GM23338 (cell line): ENCODE data around the gene NAGA. TPM values are rescaled to one million over a fixed set of nuclear protein-coding genes. Genes with fewer than 3 reads are reported as not detected.

Experiments used
- ATAC-seq: fragments of 200-7000 bp; cut with Tn5 transposase; 3 replicates; pipeline ENCODE4 v1.9.1; 2020
- DNase-seq: peaks from one replicate; pipeline ENCODE4 v3.0.0-alpha.2; 2015; ENCODE audit warnings: low spot score
- H2AFZ ChIP-seq: fragments of 200-600 bp; sonication (generic); 2 replicates; pipeline ENCODE4 v1.8.0; 2016; ENCODE audit warnings: antibody characterized with exemption, mild to moderate bottlenecking, moderate library complexity
- H3F3A ChIP-seq: fragments of 200-600 bp; sonication (generic); replicated peaks from 2 replicates; pipeline ENCODE4 v1.8.0; 2017; ENCODE audit warnings: antibody characterized with exemption, mixed run types, low read depth
- H3K27ac ChIP-seq: fragments of 200-600 bp; sonication (generic); 2 replicates; pipeline ENCODE4 v1.6.1; 2016; ENCODE audit warnings: low read depth
- H3K27me3 ChIP-seq: fragments of 200-600 bp; sonication (generic); 2 replicates; pipeline ENCODE4 v1.8.0; 2016; ENCODE audit warnings: mild to moderate bottlenecking, mixed run types, moderate library complexity; ENCODE audit not compliant: insufficient read depth
- H3K36me3 ChIP-seq: fragments of 200-600 bp; sonication (generic); 2 replicates; pipeline ENCODE4 v1.8.0; 2016; ENCODE audit warnings: mild to moderate bottlenecking; ENCODE audit not compliant: insufficient read depth
- H3K4me1 ChIP-seq: fragments of 200-600 bp; sonication (generic); 2 replicates; pipeline ENCODE4 v1.8.0; 2016; ENCODE audit warnings: mild to moderate bottlenecking, moderate library complexity; ENCODE audit not compliant: insufficient read depth
- H3K4me2 ChIP-seq: fragments of 200-600 bp; sonication (generic); 2 replicates; pipeline ENCODE4 v1.7.1; 2017; ENCODE audit warnings: mixed run types
- H3K4me3 ChIP-seq: fragments of 200-600 bp; sonication (generic); 2 replicates; pipeline ENCODE4 v1.6.1; 2016; ENCODE audit warnings: mixed run types
- H3K79me2 ChIP-seq: fragments of 200-600 bp; sonication (generic); replicated peaks from 2 replicates; pipeline ENCODE4 v1.8.0; 2017; ENCODE audit warnings: mild to moderate bottlenecking; ENCODE audit not compliant: insufficient read depth
- H3K9me2 ChIP-seq: fragments of 200-600 bp; sonication (generic); 2 replicates; pipeline ENCODE4 v1.8.0; 2017; ENCODE audit not compliant: insufficient read depth
- H4K20me1 ChIP-seq: fragments of 200-600 bp; sonication (generic); replicated peaks from 2 replicates; pipeline ENCODE4 v1.8.0; 2017; ENCODE audit warnings: mild to moderate bottlenecking; ENCODE audit not compliant: insufficient read depth
- H3K27ac Mint-ChIP-seq: 2 replicates; pipeline ENCODE4 v1.8.0; 2020; ENCODE audit warnings: inconsistent platforms, mild to moderate bottlenecking, moderate library complexity, mixed read lengths
- H3K27me3 Mint-ChIP-seq: 3 replicates; pipeline ENCODE4 v1.8.0; 2022; ENCODE audit warnings: low read depth, mild to moderate bottlenecking, moderate library complexity, mixed read lengths, inconsistent platforms; ENCODE audit not compliant: insufficient read depth, poor library complexity
- H3K36me3 Mint-ChIP-seq: 3 replicates; pipeline ENCODE4 v1.8.0; 2021; ENCODE audit warnings: low read depth, mild to moderate bottlenecking, inconsistent platforms, moderate library complexity, mixed read lengths
- H3K4me1 Mint-ChIP-seq: 3 replicates; pipeline ENCODE4 v1.8.0; 2020; ENCODE audit warnings: mild to moderate bottlenecking, inconsistent platforms, mixed read lengths
- H3K4me3 Mint-ChIP-seq: 3 replicates; pipeline ENCODE4 v1.8.0; 2021; ENCODE audit warnings: moderate library complexity, mild to moderate bottlenecking, inconsistent platforms, mixed read lengths
- H3K9me3 Mint-ChIP-seq: 3 replicates; pipeline ENCODE4 v1.8.0; 2020; ENCODE audit warnings: moderate library complexity, mild to moderate bottlenecking, inconsistent platforms, mixed read lengths
- CREB1 ChIP-seq: fragments of 250-450 bp; sonication (Bioruptor Pico); IDR thresholded peaks from 2 replicates; pipeline ENCODE4 v1.5.0; 2020; ENCODE audit warnings: low read depth, mild to moderate bottlenecking, moderate library complexity
- EZH2 ChIP-seq: fragments of 200-600 bp; sonication (generic); IDR thresholded peaks from one replicate; pipeline ENCODE4 v1.8.0; 2017; ENCODE audit warnings: antibody characterized with exemption, mild to moderate bottlenecking, low read depth; ENCODE audit not compliant: unreplicated experiment
- EZH2phosphoT487 ChIP-seq: fragments of 200-600 bp; sonication (generic); IDR thresholded peaks from one replicate; pipeline ENCODE4 v1.8.1; 2018; ENCODE audit warnings: antibody characterized with exemption; ENCODE audit not compliant: unreplicated experiment
- JUNB ChIP-seq: IDR thresholded peaks from one replicate; pipeline ENCODE4 v1.6.1; 2016; ENCODE audit warnings: antibody characterized with exemption; ENCODE audit not compliant: unreplicated experiment
- POLR2AphosphoS5 ChIP-seq: IDR thresholded peaks from 2 replicates; pipeline ENCODE4 v1.6.1; 2016; ENCODE audit warnings: antibody characterized with exemption, low read depth
- STAT1 ChIP-seq: IDR thresholded peaks from one replicate; pipeline ENCODE4 v1.6.1; 2016; ENCODE audit warnings: antibody characterized with exemption; ENCODE audit not compliant: unreplicated experiment
- ZNF114 ChIP-seq: fragments of 250-450 bp; sonication (Bioruptor Pico); IDR thresholded peaks from 2 replicates; pipeline ENCODE4 v1.5.0; 2020; ENCODE audit warnings: mild to moderate bottlenecking, moderate library complexity
- polyA plus RNA-seq: library from polyadenylated mRNA; unstranded; fragments of >200 nt; fragmentation: Nextera tagmentation; extraction: Ambion mirVana; gene quantifications from 2 replicates; pipeline ENCODE4 v1.2.1, GENCODE V29; 2016
- total RNA-seq: library from RNA; depleted of rRNA; stranded (reverse); fragments of >200 nt; shearing (Covaris generic); gene quantifications from 2 replicates; pipeline ENCODE4 v1.2.3, GENCODE V29; 2014
- TF ChIP-seq, protein P1 (sequence below): IDR thresholded peaks from 2 replicates; pipeline ENCODE4 v1.6.1; 2016; ENCODE audit warnings: antibody characterized with exemption
- TF ChIP-seq, protein P2 (sequence below), 2 experiments: fragments of 200-600 bp in 1 of 2; sonication (generic) in 1 of 2; conservative IDR thresholded peaks; 2 replicates each; pipeline versions ENCODE4 v1.5.1 to v1.6.1; 2016 to 2017; ENCODE audit warnings: antibody characterized with exemption in 2 of 2, low read depth in 2 of 2, mild to moderate bottlenecking in 2 of 2, moderate library complexity in 1 of 2

Gene NAGA
- total and polyA plus RNA-seq, 2 experiments from 2014 or later = 6.3 to 21.4 TPM

DNA sequence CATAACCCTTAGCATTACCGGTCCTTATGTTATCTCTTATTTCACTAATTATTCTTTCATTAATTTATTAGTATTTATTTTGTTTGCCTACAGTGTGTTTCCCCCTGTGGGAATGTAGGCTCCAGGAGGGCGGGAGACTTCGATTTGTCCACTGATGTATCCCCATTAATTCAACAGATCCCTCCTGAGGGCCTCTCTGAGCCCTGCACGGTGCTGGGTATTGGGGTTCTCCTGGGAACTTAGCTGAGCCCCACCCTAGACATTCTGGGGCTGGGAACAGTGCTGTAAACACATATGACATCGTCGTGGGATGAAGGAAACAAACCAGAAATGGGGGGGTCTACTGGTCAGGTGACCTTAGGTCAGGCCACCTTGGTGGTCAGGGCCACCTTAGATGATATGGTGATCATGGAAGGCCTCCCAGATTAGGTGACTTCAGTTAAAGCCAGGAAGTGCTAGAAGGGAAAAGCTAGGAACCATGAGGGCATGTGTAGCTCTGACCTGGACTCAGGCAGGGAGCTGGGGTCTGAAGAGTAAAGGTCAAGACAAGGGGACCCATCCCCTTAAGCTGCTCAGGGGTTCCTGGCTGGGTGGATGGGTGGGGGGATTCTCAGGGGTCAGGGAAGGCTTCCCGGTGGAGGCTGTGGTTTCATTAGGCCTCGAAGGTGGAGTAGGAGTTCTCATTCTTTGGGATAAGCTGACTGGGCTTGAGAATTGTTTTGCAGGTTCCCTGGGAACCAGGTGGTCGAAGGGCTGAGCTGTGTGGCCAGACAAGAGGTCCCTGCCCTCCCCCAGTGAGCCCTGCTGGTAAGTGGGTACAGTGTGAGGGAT lies 4.4 kb upstream of the NAGA start:
- Histone ChIP-seq H3K27me3 (peaks cover 11% of the 10 kb centered on the region), H3K4me2 (peak overlapping the region; percentile 83), H3K27ac (no peak overlapping the region), H3F3A (peaks cover 16% of the 10 kb centered on the region), H3K9me2 (no peaks in the 10 kb centered on the region), H2AFZ (peak overlapping the region; percentile 80; the same call in 1 of the 2 replicates), H3K79me2 (no peaks in the 10 kb centered on the region; the same call in 1 of the 2 replicates), H3K4me1 (peaks cover 30% of the 10 kb centered on the region), H3K4me3 (peak overlapping the region; percentile 57), H4K20me1 (no peaks in the 10 kb centered on the region), H3K36me3 (no peaks in the 10 kb centered on the region)
- no peak for DNase-seq
- Mint-ChIP-seq H3K4me3 (peak overlapping the region; percentile 58; the same call in 2 of the 3 replicates), H3K27ac (no peak overlapping the region), H3K36me3 (no peaks in the 10 kb centered on the region; the same call in 2 of the 3 replicates), H3K9me3 (no peaks in the 10 kb centered on the region; the same call in 2 of the 3 replicates), H3K27me3 (peaks cover 25% of the 10 kb centered on the region), H3K4me1 (peaks cover 34% of the 10 kb centered on the region)
- no peak for ATAC-seq
- TF ChIP-seq, protein P1, sequence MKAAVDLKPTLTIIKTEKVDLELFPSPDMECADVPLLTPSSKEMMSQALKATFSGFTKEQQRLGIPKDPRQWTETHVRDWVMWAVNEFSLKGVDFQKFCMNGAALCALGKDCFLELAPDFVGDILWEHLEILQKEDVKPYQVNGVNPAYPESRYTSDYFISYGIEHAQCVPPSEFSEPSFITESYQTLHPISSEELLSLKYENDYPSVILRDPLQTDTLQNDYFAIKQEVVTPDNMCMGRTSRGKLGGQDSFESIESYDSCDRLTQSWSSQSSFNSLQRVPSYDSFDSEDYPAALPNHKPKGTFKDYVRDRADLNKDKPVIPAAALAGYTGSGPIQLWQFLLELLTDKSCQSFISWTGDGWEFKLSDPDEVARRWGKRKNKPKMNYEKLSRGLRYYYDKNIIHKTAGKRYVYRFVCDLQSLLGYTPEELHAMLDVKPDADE = no peak
- no peak for TF ChIP-seq EZH2
- TF ChIP-seq JUNB = no peak
- TF ChIP-seq CREB1 (CRISPR knock-in tag) = no peak
- TF ChIP-seq STAT1 = no peak
- no peak for TF ChIP-seq POLR2AphosphoS5
- TF ChIP-seq, protein P2, sequence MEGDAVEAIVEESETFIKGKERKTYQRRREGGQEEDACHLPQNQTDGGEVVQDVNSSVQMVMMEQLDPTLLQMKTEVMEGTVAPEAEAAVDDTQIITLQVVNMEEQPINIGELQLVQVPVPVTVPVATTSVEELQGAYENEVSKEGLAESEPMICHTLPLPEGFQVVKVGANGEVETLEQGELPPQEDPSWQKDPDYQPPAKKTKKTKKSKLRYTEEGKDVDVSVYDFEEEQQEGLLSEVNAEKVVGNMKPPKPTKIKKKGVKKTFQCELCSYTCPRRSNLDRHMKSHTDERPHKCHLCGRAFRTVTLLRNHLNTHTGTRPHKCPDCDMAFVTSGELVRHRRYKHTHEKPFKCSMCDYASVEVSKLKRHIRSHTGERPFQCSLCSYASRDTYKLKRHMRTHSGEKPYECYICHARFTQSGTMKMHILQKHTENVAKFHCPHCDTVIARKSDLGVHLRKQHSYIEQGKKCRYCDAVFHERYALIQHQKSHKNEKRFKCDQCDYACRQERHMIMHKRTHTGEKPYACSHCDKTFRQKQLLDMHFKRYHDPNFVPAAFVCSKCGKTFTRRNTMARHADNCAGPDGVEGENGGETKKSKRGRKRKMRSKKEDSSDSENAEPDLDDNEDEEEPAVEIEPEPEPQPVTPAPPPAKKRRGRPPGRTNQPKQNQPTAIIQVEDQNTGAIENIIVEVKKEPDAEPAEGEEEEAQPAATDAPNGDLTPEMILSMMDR (conservative IDR thresholded peaks at IDR 0.05; ENCODE audit: low read depth in 2 of 2) = no peak
- TF ChIP-seq ZNF114 = no peak
- no peak for TF ChIP-seq EZH2phosphoT487

GRCh38 chr22:42074132-42074811 lies 3.7 kb upstream of the NAGA start, which contains the start of gene PHETA2:
Gene PHETA2 (plus strand): TSS chr22:42074248. CDS start chr22:42077294, 3,046 bp downstream.
- H3K27me3 ChIP-seq = peaks cover 11% of the 10 kb centered on the region
- peaks cover 21% of the 10 kb centered on the region for H3F3A ChIP-seq
- no peaks in the 10 kb centered on the region for H3K36me3 ChIP-seq
- no peak within 1 kb of the TSS for H3K27ac Mint-ChIP-seq
- H3K4me2 ChIP-seq = peak within 1 kb of the TSS; percentile 83
- no peaks in the 10 kb centered on the region; the same call in 2 of the 3 replicates for H3K9me3 Mint-ChIP-seq
- no peak within 1 kb of the TSS for H3K27ac ChIP-seq
- peak within 1 kb of the TSS; percentile 80 for H2AFZ ChIP-seq
- peak within 1 kb of the TSS; percentile 57 for H3K4me3 ChIP-seq
- ATAC-seq (peak; percentile 8), DNase-seq (peak; percentile 68)
- no peaks in the 10 kb centered on the region for H3K9me2 ChIP-seq
- no peaks in the 10 kb centered on the region; the same call in 1 of the 2 replicates for H3K79me2 ChIP-seq
- peaks cover 37% of the 10 kb centered on the region for H3K4me1 ChIP-seq
- H3K36me3 Mint-ChIP-seq = no peaks in the 10 kb centered on the region
- peaks cover 33% of the 10 kb centered on the region for H3K4me1 Mint-ChIP-seq
- H3K4me3 Mint-ChIP-seq = peak within 1 kb of the TSS; percentile 64
- peaks cover 24% of the 10 kb centered on the region for H3K27me3 Mint-ChIP-seq
- no peaks in the 10 kb centered on the region for H4K20me1 ChIP-seq
- TF ChIP-seq, protein P2 (conservative IDR thresholded peaks at IDR 0.05; ENCODE audit: low read depth in 2 of 2) = peak in 1 of 2 experiments; percentile 33; a peak in 2 of 4 replicates
